Inflammatory macrophage treated with lipopolysaccharide for 4 hours (primary cell): ENCODE measurements around the gene NAV2.

Experiments
- DNase-seq: peaks from one replicate; pipeline ENCODE4 v3.0.0-alpha.2; 2020

The NAV2 gene

GRCh38 chr11:19844012-19844411, 131.4 kb downstream of the NAV2 start:
- DNase-seq, result no peak

- no peak for DNase-seq
These were observed 132.2 kb downstream of the NAV2 start for GRCh38 chr11:19844806-19845205.

DNA sequence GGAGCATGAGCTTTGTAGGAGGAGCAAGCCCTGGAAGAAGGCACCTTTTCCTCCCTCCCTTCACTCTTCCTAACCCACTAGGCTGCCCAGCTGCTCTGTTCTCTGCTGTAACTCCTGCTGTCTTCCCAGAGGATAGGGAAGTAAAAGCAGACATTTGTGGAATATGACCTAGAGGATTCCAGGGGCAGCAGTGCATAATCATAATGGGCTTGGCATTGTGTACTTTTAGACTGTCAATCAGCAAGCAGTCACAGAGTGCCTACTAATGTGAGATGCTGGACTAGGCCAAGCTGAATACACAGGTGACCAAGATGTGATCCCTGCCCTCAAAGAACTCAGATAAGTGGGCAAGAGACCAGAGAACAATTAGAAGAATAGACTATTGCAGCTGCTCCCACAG, 133.0 kb downstream of the NAV2 start:
- no peak for DNase-seq

DNA sequence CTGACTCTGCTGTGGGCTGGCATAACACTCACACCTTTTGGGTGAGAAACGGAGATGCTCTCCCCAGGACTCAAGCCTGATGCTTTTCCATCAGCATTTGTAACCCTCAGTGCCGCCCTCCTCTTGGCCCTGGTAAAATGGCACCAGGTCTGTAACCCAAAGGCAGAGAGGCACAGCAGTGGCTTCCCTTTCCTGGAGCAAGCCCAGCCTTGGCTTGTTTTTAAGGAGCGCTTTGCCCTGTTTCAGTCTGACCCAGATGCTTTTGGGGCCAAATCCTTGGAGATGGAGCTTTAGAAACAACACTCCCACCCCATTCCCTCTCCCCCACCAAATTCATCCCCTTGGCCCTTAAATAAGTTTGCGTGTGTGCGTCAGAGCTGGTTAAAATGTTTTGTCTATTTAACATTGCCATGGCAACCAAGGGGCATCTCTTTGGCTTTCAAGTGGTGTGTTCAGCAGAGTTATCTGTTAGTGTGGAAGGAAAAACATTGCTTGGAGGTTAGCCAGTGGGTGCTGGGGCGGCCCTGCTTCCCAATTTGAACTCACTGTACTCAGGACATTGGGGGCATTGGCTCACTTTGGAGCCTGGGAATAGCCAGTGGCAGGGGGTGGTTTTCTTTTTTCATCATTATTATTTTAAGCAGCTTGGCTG, 134.1 kb downstream of the NAV2 start:
- DNase-seq, result no peak

- DNase-seq, result no peak
These were observed 135.6 kb downstream of the NAV2 start for GRCh38 chr11:19848219-19848618.

DNA sequence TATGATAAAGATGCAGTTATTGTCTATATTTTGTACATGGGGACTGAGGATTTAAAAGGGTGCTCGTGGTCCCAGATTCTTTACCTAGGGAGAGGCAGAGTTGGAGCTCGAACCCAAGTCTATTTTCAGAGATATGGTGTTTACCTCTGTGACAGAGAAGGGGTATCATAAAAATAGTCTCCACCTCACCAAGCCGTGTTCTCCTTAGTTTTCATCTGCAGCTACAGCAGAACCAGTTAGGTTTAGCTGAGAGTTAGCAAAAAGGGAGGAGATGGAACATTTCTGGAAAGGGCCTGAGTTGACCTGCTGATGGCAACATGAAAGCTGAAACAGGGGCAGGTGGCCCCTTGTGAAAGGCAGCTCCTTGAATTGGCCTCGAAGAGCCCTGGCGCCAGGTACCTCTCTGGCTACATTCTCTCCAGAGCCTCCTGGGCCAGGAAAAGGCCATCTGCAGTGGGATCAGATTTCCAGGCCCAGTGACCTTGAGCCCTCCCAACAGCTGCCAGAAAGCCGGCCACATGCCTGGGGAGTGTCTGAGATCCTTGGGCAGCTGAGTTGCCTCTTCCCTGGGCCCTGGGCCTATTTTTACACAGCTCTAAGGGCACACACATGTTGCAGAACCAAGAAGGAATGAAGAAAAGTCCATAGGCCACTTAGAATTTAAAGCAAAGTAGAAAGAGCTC, 136.6 kb downstream of the NAV2 start:
- no peak for DNase-seq

DNA sequence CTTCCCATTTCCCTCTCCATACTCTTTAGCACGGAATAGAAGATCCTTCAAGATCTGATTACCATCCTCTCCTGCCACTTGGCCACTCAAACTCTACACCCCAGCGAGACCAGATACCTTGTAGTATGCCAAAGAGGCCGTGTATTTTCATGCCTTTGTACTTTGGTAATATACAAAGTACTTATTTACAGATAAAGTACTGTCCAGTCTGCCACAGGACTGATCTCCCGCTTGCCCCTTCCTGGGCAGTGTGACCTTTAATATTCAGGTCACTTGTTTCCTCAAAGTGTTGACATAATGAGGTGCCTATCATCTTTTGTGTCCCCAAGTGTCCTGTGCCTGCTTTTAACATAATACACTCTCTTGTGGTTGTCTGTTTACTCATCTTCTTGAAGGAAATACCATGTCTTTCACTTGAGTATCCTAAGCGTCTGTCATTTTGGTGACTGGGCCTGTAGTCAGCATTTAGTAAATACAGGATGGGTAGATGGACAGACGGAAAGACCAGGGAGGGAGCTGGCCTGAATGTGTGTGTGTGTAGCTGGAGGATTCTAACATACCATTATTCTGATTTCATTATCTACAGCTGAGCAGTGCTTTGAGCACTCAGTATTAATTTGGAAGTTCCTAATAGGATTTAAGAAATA, 137.4 kb downstream of the NAV2 start:
- no peak for DNase-seq

GRCh38 chr11:19852288-19852687, 139.7 kb downstream of the NAV2 start:
- no peak for DNase-seq

DNA sequence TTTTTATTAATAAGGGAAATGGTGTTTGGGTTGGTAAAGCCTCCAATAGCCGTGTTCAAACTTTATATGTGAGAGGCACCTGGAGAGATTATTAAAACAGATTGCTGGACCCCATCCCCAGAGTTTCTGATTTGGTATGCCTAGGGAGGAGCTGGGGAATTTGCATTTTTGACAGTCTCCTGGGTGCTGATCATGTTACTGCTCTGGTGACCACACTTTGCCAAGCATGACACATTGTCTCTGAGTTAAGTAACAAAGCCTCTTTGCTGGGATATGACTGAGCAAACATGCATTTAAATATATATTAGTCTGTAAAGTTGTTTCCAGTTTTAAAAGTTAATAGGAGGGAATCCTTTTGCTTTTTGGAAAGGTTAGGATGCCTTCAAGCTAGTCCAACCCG, 140.4 kb downstream of the NAV2 start:
- DNase-seq, result no peak

GRCh38 chr11:19853920-19854319, 141.3 kb downstream of the NAV2 start:
- no peak for DNase-seq

DNA sequence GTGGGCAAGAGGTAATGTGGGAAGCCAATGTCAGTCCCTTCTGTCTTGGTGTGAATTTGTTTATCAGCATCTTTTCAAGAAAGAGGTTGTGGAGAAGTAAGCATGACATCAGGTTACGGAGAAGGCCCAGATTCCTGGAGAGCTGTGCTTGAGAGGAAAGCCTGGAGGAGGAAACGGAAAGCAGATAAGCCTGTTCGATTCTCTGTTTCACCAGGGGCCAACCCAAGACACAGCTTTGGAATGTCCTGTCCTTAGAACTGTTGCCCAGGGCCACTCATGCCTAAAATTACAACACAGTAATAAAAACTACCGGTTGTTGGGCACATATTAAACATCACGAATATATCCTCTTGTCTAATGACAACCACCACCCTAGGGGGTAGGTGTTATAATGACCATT, 148.5 kb downstream of the NAV2 start:
- DNase-seq, result no peak

DNA sequence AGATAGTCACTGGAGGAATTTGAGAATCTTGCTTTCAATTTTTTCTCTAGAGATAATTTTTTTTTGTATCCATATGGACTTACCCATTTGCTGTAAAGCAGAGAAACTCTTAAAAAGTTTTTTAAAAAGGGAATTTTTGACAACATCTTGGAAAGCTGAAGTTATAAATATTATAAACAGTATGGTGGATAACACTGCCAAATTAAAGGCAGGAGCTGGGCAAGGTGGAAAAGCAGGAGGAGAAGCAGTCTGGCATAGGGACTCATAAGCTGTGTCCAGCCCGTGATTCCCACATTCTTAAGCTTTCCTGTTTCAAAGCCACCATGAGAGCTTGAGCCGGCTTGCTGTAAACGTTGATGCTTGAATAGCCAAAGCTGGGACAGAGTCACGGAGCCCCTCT, 149.5 kb downstream of the NAV2 start:
- no peak for DNase-seq

GRCh38 chr11:19864141-19865140, 151.8 kb downstream of the NAV2 start:
- DNase-seq, result no peak

DNA sequence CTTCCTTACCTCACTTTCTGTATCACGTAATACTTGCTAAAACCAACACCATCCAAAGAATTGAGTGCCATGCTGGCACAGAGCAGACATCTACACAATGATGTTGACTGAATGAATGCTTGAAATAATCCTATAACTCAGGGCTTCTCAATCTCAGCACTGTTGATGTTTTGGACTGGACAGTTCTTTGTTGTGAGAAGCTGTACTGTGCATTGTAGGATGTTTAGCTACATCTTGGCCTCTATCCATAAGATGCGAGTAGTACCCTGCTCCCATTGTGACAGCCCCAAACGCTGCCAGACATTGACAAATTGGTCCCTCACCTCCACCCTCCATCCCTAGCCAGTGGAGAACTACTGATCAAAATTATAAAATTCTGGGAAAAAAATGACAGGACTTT, 153.4 kb downstream of the NAV2 start:
- DNase-seq, result no peak

DNA sequence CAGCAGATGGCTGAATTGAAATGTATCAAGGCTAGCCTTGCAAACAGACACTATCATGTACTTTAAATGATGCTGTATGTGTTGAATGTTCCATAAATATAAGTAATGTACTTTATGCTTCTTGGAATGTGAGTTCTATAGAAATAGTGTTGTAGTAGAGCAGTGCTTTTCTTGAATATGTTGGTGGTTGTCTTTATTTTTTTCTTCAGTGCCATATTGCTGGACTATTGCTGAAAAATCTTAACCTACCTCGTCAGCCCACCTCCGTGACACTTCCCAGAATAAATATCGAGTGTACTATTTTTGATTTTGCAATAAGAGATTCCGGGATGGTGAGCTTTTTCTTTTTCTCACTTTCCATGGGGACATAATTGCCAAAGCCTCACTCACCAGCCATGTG, 153.9 kb downstream of the NAV2 start:
- DNase-seq, result no peak

- DNase-seq, result no peak
These were observed 154.4 kb downstream of the NAV2 start for GRCh38 chr11:19867064-19867463.

DNA sequence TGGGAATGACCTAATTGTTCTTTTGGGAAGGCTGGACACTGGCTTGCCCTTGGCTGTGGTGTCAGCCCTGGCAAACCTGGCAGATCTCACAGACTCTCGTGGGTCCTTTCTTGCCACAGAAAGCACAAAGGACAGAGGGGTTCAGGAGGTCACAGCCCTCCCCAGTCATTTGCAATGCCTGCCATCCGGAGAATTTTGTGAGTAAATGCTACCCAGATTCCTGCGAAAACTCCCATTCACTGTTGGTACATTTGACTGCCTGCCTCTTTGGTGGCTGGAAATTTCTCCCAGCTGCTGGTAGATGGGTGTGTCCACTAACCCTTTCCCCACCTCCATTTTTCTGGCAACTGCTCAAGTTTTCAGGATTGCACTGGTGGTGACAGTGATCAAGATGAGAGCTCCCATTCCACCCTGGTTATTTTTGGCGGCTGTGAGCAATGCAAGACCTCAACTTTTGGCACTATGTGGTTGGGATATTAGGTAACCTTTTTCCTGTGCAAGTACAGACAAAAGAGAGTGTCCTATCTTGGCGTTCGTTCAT, 155.7 kb downstream of the NAV2 start:
- DNase-seq, result no peak

DNA sequence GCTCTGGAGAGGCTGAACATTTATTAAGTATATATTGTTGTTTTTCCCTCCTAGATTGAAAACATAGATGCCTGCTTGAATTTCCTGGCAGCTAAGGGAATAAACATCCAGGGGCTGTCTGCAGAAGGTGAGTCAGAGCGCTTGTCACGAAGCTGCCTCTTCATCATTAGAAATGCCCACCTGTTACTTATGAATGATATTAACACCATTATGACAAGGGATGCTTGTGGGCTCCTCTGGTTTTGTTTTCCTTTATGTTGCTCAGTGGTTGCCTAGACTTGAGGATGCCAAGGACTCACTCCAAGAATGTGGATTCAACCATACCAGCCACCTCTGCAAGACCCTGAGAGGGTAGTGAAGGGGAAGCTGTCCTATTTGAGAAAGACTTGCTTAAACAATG, 156.2 kb downstream of the NAV2 start:
- DNase-seq, result no peak

DNA sequence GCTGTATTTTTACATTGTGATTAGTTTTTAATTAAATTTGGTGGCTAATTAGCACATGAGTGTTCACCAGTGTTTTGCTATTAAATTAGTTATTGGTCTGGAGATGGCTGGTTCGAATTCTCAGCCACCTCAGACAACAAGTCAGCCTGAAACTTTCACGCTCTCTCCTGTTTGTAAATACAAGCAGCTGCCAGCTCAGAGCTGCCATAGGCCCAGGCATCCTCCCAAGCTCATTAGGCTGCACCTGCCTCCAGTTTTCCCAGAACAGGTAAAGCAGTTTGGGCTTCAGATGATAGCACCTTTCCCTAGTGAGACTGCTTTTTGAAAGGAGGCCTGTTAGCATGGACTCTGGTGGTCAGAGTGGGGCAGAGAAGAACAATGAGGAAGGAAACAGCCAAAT, 156.8 kb downstream of the NAV2 start:
- DNase-seq, result no peak

- no peak for DNase-seq
These were observed 157.4 kb downstream of the NAV2 start for GRCh38 chr11:19869946-19870589.

GRCh38 chr11:19871531-19871930, 158.9 kb downstream of the NAV2 start:
- no peak for DNase-seq

GRCh38 chr11:19872512-19873145, 160.0 kb downstream of the NAV2 start:
- DNase-seq, result no peak
